GM18858 (cell line): ENCODE data around the gene HEATR5B.
A peak's percentile ranks its signal among the peaks of the same experiment; 100 is the strongest.

ENCODE experiments used
- ATAC-seq: cut with Tn5 transposase; IDR thresholded peaks from one replicate; pipeline ENCODE4 v1.9.1; 2021; ENCODE audit not compliant: unreplicated experiment

Gene HEATR5B

DNA sequence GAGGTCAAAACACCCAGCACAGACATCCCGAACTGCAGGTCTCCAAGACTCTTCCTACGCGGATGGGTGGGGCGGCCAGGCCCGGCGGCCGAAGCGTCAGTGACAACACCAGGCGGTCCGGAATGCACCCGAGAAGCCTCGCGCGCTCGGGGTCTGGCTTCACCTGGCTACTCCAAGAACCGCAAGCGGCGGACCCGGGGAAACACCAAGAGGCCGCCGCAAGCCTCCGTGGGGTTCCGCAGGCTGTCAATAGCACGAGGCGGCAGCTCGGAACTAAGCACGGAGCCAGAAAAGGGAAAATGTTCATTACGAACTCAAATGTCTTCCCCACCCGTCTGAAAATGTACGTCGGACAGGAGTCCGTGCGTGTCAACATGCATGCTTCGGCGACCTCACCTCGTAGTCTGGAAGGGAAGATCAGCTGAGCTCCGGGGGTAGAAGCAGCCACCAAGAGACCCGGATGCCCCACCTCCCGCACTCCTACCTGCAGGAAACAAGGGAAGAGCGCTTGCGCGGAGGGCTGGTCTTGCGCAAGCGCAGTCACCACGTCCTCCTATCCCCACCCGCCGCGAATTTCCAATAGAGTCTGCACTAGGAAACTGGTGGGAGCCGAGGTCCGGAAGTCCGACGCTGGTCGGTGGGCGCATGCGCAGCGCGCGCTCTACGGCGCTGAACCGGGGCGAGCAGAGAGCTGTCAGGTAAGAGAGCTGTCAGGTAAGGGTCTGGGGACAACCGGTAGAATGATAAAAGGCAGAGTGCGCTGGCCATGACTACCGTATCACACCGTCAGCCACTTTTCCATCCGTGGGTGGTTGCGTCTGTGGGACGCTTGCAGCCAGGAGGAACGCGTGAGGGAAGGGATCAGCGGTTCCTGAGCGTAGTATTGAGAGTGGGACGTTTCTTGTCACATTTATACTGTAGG is at the start of gene HEATR5B, which contains the start of gene GPATCH11:
HEATR5B (minus strand) TSS at position 500 of the 922 bp plus-strand sequence. CDS start 958 bp downstream, outside the sequence.
GPATCH11 (plus strand) TSS at position 646 of the 922 bp plus-strand sequence. CDS start 3,864 bp downstream, outside the sequence.
- ATAC-seq, result peak; percentile 64

DNA sequence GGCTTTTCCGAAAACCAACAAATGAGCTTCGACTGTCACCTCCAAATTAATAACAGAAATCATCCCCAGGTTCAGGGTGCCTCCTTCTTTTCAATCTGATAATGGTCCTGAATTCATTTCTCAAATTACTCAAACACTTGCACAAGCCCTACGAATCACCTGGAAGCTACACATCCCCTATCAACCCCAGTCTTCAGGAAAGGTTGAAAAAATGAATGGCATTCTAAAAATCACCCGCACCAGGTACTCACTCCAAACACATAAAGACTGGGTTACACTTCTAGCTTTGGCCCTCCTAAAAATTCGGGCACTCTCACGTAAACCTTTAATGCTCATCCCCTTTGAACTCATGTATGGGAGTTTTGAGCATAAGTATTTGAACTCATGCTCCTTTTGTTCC is 48.7 kb upstream of the HEATR5B start:
- no peak for ATAC-seq

DNA sequence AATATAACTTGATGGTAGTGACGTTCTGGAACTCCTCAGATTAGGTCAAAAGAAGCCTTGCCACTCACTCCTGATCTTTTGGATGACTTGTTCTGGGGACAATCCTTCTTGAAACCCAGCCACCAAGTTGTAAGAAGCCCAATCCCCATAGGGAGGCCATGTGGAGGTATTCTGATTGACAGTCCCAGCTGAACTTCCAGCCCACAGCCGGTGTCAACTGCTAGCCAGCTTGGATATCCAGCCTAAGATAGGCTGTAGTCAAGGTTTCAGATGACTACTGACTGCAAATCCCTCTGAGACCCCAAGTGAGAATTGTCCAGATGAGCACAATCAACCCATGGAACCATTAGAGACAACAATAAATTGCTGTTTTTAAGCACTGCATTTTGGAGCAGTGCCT is 41.2 kb upstream of the HEATR5B start:
- no peak for ATAC-seq

DNA sequence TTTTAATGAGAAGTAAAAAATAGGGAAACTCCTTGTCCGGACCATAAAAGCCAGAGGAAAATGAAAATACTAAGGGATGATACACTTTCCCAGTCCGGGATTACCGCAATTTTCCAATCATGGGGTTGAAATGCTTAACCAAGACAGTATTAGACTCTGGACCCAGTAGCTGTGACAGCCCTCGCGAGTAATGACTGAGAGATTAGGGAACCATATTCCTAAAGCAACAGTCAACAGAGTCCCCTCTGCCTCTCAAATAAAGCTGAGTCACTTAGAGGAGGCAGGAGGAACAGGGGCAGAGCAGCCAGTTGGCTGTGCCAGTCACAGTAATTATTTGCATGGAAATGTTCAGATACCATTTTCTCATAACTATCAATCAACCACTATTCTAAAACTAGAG is 35.0 kb upstream of the HEATR5B start:
- no peak for ATAC-seq

DNA sequence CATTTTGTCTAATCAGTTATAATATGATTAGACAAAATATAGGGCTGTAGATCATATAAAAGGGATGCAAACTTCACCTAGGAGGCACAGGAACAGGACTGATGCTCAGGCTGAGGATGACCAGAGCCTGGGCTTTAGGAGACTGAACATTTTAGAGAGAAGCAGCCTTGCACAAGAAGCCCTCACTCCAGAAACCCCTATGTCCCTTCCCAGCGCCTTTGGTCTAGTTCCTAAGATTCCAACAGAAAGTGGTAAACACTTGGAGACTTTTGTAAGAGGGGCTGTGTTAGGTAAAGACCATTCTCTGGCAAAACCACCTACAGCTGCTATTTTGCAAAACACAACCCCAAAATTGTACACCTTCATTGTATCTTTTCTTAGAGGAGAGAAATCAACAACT is 33.4 kb upstream of the HEATR5B start:
- no peak for ATAC-seq

DNA sequence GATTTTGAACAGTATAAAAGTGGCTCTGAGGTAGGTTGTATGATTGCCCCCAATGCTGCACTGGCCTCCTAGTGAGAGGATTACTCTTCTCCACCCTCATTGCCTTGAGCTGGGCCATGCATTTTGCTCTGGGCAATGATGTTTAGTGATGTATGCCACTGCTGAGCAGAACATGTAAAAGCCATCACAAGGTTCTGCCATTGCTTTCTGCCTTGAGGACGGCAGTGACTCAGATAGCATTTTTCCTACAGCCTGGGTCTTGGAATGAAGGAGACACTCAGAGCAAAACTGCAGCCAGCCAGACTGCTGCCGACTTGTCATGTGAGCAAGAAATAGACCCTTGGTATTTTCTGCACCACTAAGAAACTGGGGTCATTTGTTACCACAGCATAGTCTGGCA is 27.8 kb upstream of the HEATR5B start:
- no peak for ATAC-seq

DNA sequence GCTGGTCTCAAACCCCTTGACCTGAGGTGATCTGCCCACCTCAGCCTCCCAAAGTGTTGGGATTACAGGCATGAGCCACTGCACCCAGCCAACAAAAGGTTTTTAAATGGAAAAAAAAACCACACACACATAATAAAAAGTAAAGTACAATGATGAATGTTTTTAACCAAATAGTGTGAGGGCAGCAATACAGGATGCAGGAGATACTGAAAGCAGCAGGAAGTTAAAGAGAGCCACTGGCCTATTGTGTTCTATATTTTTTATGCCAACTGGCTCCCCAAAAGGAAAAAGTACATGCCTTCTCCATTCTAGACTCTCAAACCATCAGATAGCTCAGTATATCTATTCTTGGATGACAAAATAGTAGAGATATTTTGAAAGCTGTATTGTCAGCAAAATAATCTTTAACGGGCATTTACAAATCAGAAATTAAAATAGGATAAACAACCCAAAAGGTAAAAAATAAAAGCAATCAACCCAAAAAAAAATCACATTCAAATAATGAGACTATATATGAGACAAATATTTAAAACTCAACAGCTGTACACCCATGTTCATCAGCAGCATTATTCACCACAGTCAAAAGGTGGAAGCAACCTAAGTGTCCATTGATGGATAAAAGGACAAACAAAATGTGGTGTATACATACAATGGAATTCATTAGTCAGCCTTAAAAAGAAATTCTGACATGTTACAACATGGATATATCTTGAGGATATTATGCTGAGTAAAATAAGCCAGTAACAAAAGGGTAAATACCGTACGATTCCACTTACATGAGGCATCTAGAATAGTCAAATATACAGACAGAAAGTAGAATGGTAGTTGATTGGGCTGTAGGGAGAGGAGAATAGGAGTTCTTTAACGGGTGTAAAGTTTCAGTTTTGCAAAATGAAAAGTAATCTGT is 26.4 kb upstream of the HEATR5B start:
- no peak for ATAC-seq

DNA sequence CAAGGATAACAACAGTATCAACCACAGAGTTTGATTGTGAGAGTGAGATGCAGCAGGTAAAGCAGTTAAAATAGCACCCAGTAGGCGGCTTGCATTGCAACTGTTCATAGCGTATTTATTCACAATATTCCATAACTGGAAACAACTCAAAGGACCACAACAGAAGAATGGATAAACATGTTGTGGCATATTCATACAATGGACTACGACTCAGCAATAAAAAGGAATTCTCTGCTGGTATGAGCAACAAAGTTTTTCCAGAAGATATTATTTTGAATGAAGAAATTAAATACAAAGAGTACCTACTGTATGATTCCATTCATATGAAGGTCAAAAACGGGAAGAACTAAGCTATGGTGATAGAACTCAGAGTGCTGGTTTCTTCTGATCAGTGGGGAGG is 25.4 kb upstream of the HEATR5B start:
- no peak for ATAC-seq

DNA sequence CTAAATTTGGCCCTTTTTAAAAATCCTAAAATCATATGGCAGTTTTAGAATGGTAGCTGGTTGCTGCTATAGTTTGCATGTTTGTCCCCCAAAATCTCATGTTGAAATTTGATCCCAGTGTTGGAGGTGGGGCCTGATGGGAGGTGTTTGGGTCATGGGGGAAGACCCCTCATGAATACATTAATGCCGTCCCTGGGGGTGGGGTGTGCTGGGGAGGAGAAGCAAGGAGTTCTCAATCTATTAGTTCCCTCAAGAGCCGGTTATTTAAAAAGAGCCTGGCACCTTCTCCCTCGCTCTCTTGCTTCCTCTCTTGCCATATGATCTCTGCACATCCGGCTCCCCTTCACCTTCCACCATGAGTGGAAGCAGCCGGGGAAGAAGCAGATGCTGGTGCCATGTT is 21.0 kb upstream of the HEATR5B start:
- ATAC-seq, result no peak

DNA sequence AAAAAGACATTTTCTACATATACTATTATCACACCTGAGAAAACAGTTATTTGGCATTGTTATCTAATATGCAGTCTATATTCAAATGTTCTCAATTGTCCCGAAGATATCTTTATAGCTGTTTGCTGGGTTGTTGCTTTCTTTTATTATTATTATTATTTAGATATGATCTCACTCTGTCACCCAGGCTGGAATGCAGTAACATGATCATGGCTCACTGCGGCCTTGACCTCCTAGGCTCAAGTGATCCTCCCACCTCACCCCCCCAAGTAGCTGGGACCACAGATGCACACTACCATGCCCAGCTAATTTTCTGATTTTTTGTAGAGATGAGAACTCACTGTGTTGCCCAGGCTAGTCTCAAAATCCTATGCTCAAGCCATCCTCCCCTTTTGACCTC is 20.0 kb upstream of the HEATR5B start:
- no peak for ATAC-seq

DNA sequence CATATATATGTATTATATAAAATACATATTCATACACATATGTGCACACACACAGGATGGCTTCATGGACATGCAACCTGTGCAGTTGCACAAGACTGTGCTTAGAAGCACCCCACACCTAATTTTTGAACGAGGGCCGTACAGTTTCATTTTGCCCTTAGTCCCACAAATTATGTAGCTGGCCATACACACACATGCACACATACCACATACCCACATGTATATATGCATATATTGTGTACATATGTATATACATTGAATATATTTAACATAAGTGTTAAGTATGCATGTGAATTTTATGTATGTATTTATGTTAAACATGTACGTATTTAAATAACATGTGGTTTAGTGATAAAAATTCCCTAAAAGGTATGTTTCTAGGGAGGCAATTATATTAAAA is 18.4 kb upstream of the HEATR5B start:
- no peak for ATAC-seq

DNA sequence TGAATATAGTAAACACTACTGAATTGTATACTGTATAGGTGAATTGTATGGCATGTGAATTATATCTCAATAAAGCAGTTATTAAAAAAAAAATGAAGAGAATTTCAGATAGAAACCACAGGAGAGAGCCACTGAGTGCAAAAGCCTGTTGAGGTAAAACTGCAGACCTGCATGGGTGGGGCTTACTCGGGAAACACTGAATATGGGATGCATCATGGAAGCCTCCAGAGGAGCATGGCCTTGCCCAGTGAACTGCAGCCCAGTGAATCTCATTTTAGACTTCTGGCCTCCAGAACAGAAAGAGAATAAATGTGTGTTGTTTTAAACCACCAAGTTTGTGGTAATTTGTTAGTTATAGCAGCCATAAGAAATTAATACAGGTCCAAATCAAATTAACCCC is 15.9 kb upstream of the HEATR5B start:
- no peak for ATAC-seq

DNA sequence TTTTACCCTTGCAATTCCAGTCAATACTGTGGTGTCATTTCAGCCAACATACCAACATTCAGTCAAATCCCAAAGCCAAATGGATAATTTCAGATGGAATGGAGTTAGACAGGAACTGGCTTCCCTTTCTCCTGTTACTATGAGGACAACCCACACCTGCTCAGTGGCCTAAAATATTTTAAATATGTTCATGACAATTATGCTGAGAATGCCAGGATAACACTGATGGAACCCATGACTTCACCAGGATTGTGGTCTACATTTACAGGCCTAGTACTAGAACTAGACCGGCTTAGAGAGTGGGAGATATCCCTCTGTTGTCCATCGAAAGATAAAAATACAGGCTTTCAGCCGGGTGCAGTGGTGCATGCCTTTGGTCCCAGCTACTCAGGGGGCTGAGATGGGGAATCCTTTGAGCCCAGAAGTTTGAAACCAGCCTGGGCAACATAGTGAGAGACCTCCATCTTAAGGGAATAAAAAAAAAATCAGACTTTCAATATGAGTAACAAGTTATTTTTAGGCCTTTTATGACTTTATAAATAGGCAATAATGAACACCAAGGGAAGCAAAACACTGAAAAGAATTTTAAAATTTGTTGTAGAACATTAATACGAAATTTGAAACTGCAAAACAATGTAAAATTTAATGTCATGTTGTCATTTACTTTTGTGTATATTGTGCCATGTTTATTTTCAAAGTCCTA is 14.4 kb upstream of the HEATR5B start:
- ATAC-seq, result no peak

DNA sequence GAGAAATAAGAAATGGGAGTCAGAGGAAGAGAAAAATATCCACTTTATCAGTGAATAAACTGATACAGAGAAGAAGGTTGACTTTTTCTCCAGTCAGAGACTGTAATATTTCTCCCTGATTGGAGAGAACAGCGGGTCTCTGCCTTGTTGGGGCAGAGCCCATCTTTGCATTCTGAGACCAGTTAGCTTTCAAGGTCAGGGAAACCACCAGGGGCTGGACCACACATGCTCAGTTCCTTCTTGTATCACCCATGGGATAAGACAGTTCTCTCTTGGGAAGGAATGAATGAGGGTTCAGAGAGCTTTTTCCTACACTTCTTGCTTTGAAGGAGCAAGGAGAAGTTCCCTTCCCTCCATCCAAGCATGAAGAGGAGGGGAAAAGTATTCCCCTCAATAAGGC is 12.4 kb upstream of the HEATR5B start:
- ATAC-seq, result no peak

DNA sequence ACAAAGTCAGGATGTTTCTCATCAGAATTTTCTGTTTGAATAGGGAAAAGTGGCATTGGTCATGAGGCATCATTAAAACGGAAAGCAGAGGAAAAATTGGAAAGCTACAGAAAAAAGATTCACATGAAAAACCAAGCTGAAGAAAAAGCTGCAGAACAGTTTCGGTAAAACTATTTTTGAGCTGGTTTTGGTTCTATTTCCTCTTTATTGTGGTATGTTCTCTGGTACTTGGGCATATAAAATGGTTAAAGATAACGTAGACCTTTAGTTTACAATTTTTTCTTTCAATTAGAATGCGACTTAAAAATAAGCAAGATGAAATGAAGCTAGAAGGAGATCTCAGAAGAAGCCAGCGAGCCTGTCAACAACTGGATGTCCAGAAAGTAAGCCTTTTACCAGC is 7.7 kb upstream of the HEATR5B start:
- ATAC-seq, result peak; percentile 38

DNA sequence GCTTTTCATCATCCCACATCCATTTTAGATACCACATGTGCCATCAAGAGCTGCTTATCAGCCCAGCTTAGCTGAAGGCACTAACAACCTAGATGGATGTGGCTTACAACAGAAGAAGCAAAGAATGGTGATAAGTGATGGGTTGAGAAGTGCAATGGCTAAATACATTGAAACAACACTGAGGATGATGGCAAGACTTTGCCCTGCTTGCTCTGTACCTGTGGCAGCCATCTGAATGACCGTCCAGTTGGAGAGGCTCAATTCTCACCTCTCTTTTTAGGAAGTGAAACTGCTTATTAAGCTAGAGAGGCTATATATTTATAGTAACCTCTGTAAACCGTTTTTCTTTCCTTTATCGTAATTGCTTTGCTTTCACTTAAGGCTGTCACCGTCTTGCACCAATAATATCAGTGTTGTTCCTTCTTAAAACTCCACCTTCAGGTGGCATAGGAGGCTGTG is 5.9 kb upstream of the HEATR5B start:
- peak; percentile 73 for ATAC-seq

DNA sequence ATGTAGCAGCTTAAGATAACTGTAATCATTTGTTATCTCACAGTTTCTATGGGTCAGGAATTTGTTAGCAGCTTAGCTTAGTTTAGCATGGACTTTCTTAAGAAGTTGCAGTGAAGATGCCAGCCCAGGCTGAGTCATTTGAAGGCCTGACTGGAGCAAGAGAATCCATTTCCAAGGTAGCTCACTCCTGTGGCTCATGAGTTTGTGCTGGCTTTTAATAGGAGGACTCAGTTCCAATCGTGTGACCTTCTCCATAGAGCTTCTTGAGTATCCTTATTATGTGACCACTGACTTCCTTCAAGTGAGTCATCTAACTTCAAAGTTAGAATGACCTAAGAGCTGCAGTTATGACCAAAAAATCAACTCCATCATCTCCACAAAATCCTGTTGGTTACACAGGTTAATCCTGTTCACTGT is 1.6 kb upstream of the HEATR5B start:
- no peak for ATAC-seq

DNA sequence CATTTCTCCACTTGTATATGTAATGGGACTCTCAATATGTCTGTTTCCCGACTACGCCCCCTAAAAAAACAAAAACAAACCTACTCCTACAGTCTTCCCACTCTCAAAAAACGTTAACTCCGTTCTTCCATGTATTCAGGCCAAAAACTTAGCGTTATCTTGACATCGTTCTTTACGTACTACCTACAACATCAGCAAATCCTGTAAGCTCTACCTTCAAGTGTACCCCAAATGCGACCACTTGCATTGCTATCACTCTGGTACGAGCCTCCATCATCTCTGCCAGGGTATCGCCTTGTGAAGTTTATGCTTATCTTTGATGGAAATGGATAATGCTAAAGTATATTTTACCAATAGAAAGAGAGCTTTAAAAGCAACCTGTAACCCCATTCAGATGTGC is 625 bp upstream of the HEATR5B start:
- ATAC-seq, result no peak

DNA sequence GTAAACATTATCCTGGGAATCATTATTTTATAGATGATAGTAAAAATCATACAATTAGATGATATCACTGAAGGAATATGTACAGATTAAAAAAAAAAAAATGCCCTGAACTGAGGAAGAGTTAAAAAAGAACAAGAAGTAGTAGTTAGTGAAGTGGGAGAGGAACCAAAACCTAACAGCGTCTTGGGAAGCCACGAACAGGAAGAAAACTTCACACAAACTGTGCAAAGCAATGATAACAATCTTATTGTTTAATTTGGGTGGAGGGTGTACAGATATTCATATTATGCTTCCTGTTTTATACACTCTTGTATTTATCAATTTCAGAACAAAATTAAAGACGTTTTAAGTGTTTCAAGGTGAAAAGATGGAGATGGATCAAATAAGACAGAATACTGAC is 3.5 kb downstream of the HEATR5B start:
- no peak for ATAC-seq

DNA sequence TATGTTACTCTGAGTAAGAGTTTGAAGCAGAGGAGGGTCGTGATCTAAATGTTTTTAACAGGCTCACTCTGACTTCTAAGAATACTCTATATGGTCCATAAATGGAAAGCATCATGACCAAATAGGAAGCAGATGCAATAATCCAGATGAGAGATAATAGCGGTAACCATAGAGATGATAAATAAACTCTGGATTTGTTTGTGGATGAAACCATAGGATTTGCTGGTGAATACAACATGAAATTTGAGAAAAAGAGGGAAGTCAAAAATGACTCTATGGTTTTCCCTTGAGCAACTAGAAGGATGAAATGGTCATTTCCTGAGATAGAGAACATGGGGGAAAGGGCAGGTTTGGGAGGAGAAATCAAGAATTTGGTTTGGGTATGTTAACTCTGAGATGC is 3.9 kb downstream of the HEATR5B start:
- no peak for ATAC-seq

DNA sequence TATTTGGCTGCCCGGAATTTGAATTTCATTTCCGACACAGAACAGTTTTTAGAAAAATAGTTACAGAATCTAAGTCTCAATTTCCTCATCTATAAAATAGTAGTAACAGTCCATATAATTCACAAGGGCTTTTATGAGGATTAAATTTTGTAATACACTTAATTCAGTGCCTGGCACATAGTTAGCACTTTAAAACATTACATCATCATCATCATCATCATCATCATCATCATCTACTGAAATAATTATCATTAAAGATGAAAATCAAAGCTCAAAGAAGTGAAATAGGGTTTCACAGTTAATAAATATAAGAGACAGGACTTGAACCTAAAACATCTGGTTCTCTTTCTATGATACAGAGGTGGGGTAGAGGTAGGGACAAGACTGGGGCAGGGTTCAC is 13.2 kb downstream of the HEATR5B start:
- ATAC-seq, result no peak
